CD8-positive, alpha-beta memory T cell (primary cell): Measurements from ENCODE around the gene PRPF6. TPM values are rescaled to one million over a fixed set of nuclear protein-coding genes. Genes with fewer than 3 reads are reported as not detected.

Experiments used
- CTCF ChIA-PET: fragments of 350-600 bp; sonication (Branson Sonifier 250); formaldehyde crosslinking; loops from one replicate; lab custom pipeline; 2021; ENCODE audit warnings: antibody characterized with exemption; lab: Charles Lee
- POLR2A ChIA-PET: fragments of 350-600 bp; sonication (Branson Sonifier 250); formaldehyde crosslinking; loops from one replicate; lab custom pipeline; 2021; ENCODE audit warnings: antibody characterized with exemption; lab: Charles Lee
- DNase-seq, 5 donors: peaks; one replicate each; pipeline versions ENCODE4 v3.0.0 to v3.0.0-alpha.2; 2020 to 2022; ENCODE audit warnings: mixed read lengths in 1 of 5
- H3K27ac ChIP-seq: one replicate; pipeline ENCODE4 v1.7.0; 2013; ENCODE audit warnings: low read depth, mild to moderate bottlenecking, low read length, moderate library complexity
- H3K27me3 ChIP-seq: 2 replicates; pipeline ENCODE4 v1.7.0; 2013; ENCODE audit warnings: low read length, mild to moderate bottlenecking; ENCODE audit not compliant: insufficient read depth, poor library complexity, severe bottlenecking
- H3K36me3 ChIP-seq: 2 replicates; pipeline ENCODE4 v1.7.0; 2013; ENCODE audit warnings: mild to moderate bottlenecking, low read length, moderate library complexity; ENCODE audit not compliant: insufficient read depth
- H3K4me1 ChIP-seq: 2 replicates; pipeline ENCODE4 v1.7.0; 2013; ENCODE audit warnings: mild to moderate bottlenecking, low read length, moderate library complexity; ENCODE audit not compliant: insufficient read depth
- H3K4me3 ChIP-seq: 2 replicates; pipeline ENCODE4 v1.7.0; 2013; ENCODE audit warnings: mild to moderate bottlenecking, low read length
- H3K9me3 ChIP-seq: 2 replicates; pipeline ENCODE4 v1.7.0; 2013; ENCODE audit warnings: mild to moderate bottlenecking, low read length
- H3K27ac Mint-ChIP-seq, 8 donors: one replicate each; pipeline ENCODE4 v1.8.0; 2020 to 2021; ENCODE audit warnings: mixed read lengths in 8 of 8, mild to moderate bottlenecking in 6 of 8, inconsistent platforms in 3 of 8, moderate library complexity in 3 of 8
- H3K27me3 Mint-ChIP-seq, 2 donors: one replicate each; pipeline ENCODE4 v1.8.0; 2020 to 2021; ENCODE audit warnings: mixed read lengths in 2 of 2, mild to moderate bottlenecking in 1 of 2, moderate library complexity in 1 of 2
- H3K36me3 Mint-ChIP-seq, 3 donors: one replicate each; pipeline ENCODE4 v1.8.0; 2020 to 2021; ENCODE audit warnings: mixed read lengths in 3 of 3, inconsistent platforms in 1 of 3, mild to moderate bottlenecking in 1 of 3
- H3K4me1 Mint-ChIP-seq, 3 donors: one replicate each; pipeline ENCODE4 v1.8.0; 2020 to 2021; ENCODE audit warnings: mixed read lengths in 3 of 3, inconsistent platforms in 1 of 3, mild to moderate bottlenecking in 1 of 3
- H3K4me3 Mint-ChIP-seq, 7 donors: one replicate each; pipeline ENCODE4 v1.8.0; 2020 to 2021; ENCODE audit warnings: mixed read lengths in 7 of 7, mild to moderate bottlenecking in 6 of 7, moderate library complexity in 4 of 7, inconsistent platforms in 2 of 7
- H3K9me3 Mint-ChIP-seq, 5 donors: one replicate each; pipeline ENCODE4 v1.8.0; 2020 to 2022; ENCODE audit warnings: mixed read lengths in 5 of 5, mild to moderate bottlenecking in 3 of 5, moderate library complexity in 2 of 5, inconsistent platforms in 1 of 5
- polyA plus RNA-seq: library from polyadenylated mRNA; unstranded; fragments of 300-500 nt; fragmentation: Illumina TruSeq; gene quantifications from one replicate; pipeline ENCODE4 v1.2.3, GENCODE V29; 2021
- total RNA-seq, 2 experiments: library from RNA; stranded (reverse); gene quantifications; one replicate each; pipeline ENCODE4 v1.2.3, GENCODE V29; 2021

PRPF6 gene
- total and polyA plus RNA-seq, 3 experiments from 2014 or later, result 76.2 to 97.1 (median 78.3) TPM

- Histone ChIP-seq H3K27ac (no peak overlapping the region), H3K4me3 (no peak overlapping the region), H3K9me3 (no peaks in the 10 kb centered on the region), H3K27me3 (no peaks in the 10 kb centered on the region), H3K36me3 (peaks cover 4% of the 10 kb centered on the region), H3K4me1 (peaks cover 11% of the 10 kb centered on the region)
- H3K4me1 Mint-ChIP-seq, result peaks cover 7 to 12% (median 9%) of the 10 kb centered on the region in 3 donors
- CTCF ChIA-PET, result interaction anchor here (1.1 kb wide), 1 partner anchor 9 kb away, joined by 3 read pairs; no protein-coding TSS in a partner anchor
- POLR2A ChIA-PET, result no interaction called here
- H3K27me3 Mint-ChIP-seq, result peaks cover 0 to 2% of the 10 kb centered on the region in 2 donors
- H3K4me3 Mint-ChIP-seq, result no peak overlapping the region
- DNase-seq, result peak in 1 of 5 donors; percentile 38
- H3K36me3 Mint-ChIP-seq, result peaks cover 0 to 39% (median 0%) of the 10 kb centered on the region in 3 donors
- peaks cover 0 to 3% (median 0%) of the 10 kb centered on the region in 5 donors for H3K9me3 Mint-ChIP-seq
- H3K27ac Mint-ChIP-seq, result no peak overlapping the region
Observed at GRCh38 chr20:63964412-63964811, 16.5 kb upstream of the PRPF6 start.

DNA sequence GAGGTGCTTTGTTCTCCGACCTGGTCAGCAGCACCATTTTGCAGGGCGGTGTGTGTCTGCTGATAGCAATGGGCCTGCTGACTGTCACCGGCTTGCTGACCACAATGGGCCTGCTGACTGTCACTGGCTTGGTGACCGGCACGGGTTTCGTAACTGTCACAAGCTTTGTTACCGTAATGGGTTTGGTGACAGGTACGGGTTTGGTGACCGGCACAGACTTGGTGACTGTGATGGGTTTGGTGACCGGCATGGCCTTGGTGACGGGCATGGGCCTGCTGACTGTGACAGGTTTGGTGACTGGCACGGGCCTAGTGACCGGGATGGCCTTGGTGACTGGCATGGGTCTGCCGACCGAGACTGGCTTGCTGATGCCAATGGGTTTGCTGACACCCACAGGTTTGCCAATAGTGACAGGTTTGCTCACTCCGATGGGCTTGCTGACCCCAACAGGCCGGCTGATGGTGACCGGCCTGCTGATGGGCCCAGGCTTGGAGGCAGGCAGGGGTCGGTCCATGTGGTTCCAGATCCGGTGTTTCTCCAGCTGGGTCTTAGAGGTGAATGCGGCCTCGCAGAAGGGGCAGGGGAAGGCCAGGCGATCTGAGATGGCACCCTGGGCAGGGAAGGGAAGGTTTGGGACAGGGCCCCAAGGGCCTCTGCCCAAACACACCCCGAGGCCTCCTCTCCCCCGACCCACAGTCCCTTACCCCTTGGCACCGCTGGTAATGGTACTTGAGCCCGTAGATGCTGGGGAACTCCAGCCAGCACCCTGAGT lies 14.6 kb upstream of the PRPF6 start:
- Histone ChIP-seq H3K36me3 (peaks cover 4% of the 10 kb centered on the region), H3K27me3 (no peaks in the 10 kb centered on the region), H3K4me3 (no peak overlapping the region), H3K27ac (no peak overlapping the region), H3K4me1 (peaks cover 17% of the 10 kb centered on the region), H3K9me3 (no peaks in the 10 kb centered on the region)
- Mint-ChIP-seq H3K4me1 (peaks cover 7 to 21% (median 11%) of the 10 kb centered on the region in 3 donors), H3K4me3 (peak overlapping the region in 1 of 7 donors; percentile 70), H3K27ac (peak overlapping the region in 1 of 8 donors; percentile 73), H3K9me3 (peaks cover 0 to 3% (median 0%) of the 10 kb centered on the region in 5 donors), H3K27me3 (peaks cover 0 to 2% of the 10 kb centered on the region in 2 donors), H3K36me3 (peaks cover 0 to 31% (median 0%) of the 10 kb centered on the region in 3 donors)
- DNase-seq, result peak in 1 of 5 donors; percentile 39
- ChIA-PET POLR2A (no interaction called here), CTCF (no interaction called here)

DNA sequence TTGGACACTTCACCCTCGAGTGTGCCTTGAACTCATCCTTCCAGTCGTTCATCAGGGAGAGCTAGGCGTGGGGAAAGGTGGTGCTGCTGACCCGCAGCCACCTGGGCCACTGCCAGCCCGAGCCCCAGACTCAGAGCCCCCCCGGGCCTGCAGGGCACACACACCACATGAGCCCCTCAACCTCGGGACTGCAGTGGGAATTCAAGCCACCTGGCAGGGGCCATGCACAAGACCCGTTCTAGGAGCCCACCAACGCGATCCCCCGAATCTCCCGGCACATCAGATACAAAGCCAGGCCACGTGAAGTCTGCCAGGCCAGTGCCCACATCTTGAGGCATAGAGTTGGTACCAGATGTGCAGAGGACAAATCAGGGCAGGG lies 14.0 kb upstream of the PRPF6 start:
- H3K27me3 ChIP-seq, result no peaks in the 10 kb centered on the region
- ChIA-PET POLR2A (no interaction called here), CTCF (no interaction called here)
- H3K4me3 ChIP-seq, result no peak overlapping the region
- peaks cover 17% of the 10 kb centered on the region for H3K4me1 ChIP-seq
- no peak overlapping the region for H3K27ac Mint-ChIP-seq
- H3K36me3 ChIP-seq, result peaks cover 4% of the 10 kb centered on the region
- no peak overlapping the region for H3K27ac ChIP-seq
- peaks cover 0 to 26% (median 0%) of the 10 kb centered on the region in 3 donors for H3K36me3 Mint-ChIP-seq
- no peaks in the 10 kb centered on the region for H3K9me3 ChIP-seq
- H3K9me3 Mint-ChIP-seq, result peaks cover 0 to 3% (median 0%) of the 10 kb centered on the region in 5 donors
- DNase-seq, result peak in 1 of 5 donors; percentile 41
- H3K4me1 Mint-ChIP-seq, result peaks cover 7 to 21% (median 11%) of the 10 kb centered on the region in 3 donors
- peak overlapping the region in 1 of 7 donors; percentile 70 for H3K4me3 Mint-ChIP-seq
- H3K27me3 Mint-ChIP-seq, result peaks cover 0 to 2% of the 10 kb centered on the region in 2 donors

DNA sequence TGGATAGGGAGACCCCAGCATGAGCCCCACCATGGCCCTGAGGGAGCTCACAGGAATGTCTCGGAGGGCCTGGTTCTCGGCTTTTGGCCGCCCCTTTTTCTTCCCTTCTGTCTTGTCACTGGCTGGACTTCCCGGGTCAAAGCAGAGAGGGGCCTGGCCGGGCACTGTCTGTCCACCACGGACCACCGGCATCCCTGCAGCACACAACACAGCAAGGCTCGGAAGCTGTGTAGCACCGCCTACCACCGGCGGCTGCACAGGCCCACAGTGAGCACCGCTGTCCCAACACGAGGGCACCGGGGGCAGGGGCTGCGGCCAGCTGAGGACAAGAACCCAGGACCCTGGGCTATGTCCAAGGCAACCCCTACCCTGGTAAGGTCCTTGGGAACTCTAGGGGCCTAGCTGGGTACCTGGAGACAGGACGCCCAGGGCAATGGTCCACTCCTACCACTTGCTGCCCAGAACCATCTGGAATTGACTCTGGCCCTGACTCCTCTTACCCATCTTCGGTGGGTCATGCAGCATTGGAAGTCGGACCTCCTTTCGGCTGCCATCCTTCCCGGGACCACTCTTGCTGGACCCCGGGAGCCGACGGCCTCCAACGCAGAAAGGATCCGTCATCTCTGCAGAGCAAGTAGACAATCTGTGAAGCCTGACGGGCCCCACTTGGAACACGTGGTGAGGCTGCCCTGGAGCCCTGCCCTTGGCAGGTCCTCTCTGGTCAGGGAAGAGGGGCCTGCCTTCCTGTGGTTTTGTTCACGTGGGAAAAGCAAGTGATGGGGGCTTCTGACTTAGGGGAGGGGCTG lies 13.4 kb upstream of the PRPF6 start:
- DNase-seq, result peak in 1 of 5 donors; percentile 39
- Mint-ChIP-seq H3K27ac (peak overlapping the region in 1 of 8 donors; percentile 91), H3K4me1 (peaks cover 7 to 21% (median 11%) of the 10 kb centered on the region in 3 donors), H3K4me3 (peak overlapping the region in 3 of 7 donors; percentile 78 to 84 (median 80)), H3K9me3 (peaks cover 0 to 3% (median 0%) of the 10 kb centered on the region in 5 donors), H3K27me3 (peaks cover 0 to 2% of the 10 kb centered on the region in 2 donors), H3K36me3 (peaks cover 0 to 21% (median 0%) of the 10 kb centered on the region in 3 donors)
- no peaks in the 10 kb centered on the region for H3K27me3 ChIP-seq
- ChIA-PET CTCF (interaction anchor here (1.2 to 1.4 kb wide), 3 partner anchors 11 to 71 kb away, joined by 3 to 4 read pairs (median 4); partner anchors contain the start of gene UCKL1), POLR2A (interaction anchor here (1.4 kb wide), 1 partner anchor 13 kb away, joined by 4 read pairs; the partner anchor contains the start of genes PRPF6 and SAMD10)
- H3K4me1 ChIP-seq, result peaks cover 17% of the 10 kb centered on the region
- no peak overlapping the region for H3K27ac ChIP-seq
- H3K9me3 ChIP-seq, result no peaks in the 10 kb centered on the region
- no peak overlapping the region for H3K4me3 ChIP-seq
- H3K36me3 ChIP-seq, result peaks cover 4% of the 10 kb centered on the region

DNA sequence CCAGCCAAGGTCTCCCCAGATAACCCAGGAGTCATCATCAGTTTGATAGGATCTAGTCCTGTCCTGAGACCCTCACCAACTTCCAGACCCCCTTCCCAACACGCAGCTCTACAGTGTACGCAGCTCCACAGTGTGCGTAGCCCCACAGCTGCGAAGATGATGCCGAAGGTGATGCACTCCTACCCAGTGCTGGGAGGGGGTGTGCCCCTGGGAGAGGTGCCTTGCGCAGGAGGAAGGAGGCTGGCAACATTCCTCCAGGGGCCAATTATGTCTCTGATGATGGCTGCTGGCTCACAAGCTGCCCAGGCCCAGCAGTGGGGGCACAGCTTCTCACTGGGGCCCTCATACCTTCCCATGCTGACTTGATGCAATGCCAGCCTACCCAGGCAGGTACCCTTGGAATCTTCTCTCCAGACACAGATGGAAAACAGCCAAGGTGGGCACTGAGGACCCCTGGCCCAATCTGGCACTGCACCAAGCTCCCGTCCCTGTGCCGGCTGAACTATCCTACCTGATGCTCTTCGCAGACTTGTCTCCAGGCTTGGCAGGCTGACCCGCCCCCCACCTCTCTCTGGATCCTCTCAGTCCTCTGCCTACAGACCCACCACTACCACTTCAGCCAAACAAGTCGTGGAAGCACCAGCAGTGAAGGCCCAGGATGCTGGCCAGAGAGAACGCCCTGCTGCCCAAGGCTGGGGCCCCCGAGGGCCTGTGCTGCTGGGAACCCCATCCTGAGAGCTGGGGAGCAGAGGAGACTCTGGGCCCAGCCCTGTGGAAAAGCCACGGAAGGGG lies 12.6 kb upstream of the PRPF6 start:
- H3K9me3 Mint-ChIP-seq, result peaks cover 0 to 3% (median 0%) of the 10 kb centered on the region in 5 donors
- H3K27me3 Mint-ChIP-seq, result peaks cover 0 to 1% of the 10 kb centered on the region in 2 donors
- DNase-seq, result peak in 1 of 5 donors; percentile 19
- H3K27ac ChIP-seq, result peak overlapping the region; percentile 38
- H3K4me1 Mint-ChIP-seq, result peaks cover 11 to 25% (median 13%) of the 10 kb centered on the region in 3 donors
- peaks cover 4% of the 10 kb centered on the region for H3K36me3 ChIP-seq
- peak overlapping the region; percentile 57 to 91 (median 80) for H3K27ac Mint-ChIP-seq
- POLR2A ChIA-PET, result interaction anchor here (0.6 to 1.4 kb wide), 2 partner anchors 12 to 240 kb away, joined by 3 to 4 read pairs; partner anchors contain the start of genes PRPF6 and SAMD10
- peaks cover 17% of the 10 kb centered on the region for H3K4me1 ChIP-seq
- H3K36me3 Mint-ChIP-seq, result peaks cover 0 to 17% (median 2%) of the 10 kb centered on the region in 3 donors
- H3K4me3 Mint-ChIP-seq, result peak overlapping the region; percentile 76 to 89 (median 80)
- no peaks in the 10 kb centered on the region for H3K27me3 ChIP-seq
- H3K4me3 ChIP-seq, result peak overlapping the region; percentile 71
- H3K9me3 ChIP-seq, result no peaks in the 10 kb centered on the region
- CTCF ChIA-PET, result interaction anchor here (1.2 to 1.4 kb wide), 3 partner anchors 12 to 70 kb away, joined by 3 to 4 read pairs (median 4); partner anchors contain the start of gene UCKL1

- Histone ChIP-seq H3K4me1 (peaks cover 22% of the 10 kb centered on the region), H3K27ac (peak overlapping the region; percentile 38), H3K36me3 (peaks cover 4% of the 10 kb centered on the region), H3K9me3 (no peaks in the 10 kb centered on the region), H3K27me3 (no peaks in the 10 kb centered on the region), H3K4me3 (peak overlapping the region; percentile 71)
- Mint-ChIP-seq H3K27me3 (peaks cover 0 to 1% of the 10 kb centered on the region in 2 donors), H3K4me1 (peaks cover 15 to 33% (median 21%) of the 10 kb centered on the region in 3 donors), H3K9me3 (peaks cover 0 to 3% (median 0%) of the 10 kb centered on the region in 5 donors), H3K36me3 (peaks cover 0 to 14% (median 5%) of the 10 kb centered on the region in 3 donors), H3K4me3 (peak overlapping the region; percentile 76 to 89 (median 80)), H3K27ac (peak overlapping the region; percentile 57 to 91 (median 80))
- peak; percentile 30 to 68 (median 35) for DNase-seq
- POLR2A ChIA-PET, result interaction anchor here (0.6 to 1.4 kb wide), 2 partner anchors 11 to 241 kb away, joined by 3 to 4 read pairs; partner anchors contain the start of genes PRPF6 and SAMD10
- CTCF ChIA-PET, result interaction anchor here (1.4 kb wide), 2 partner anchors 13 to 70 kb away, joined by 4 read pairs; partner anchors contain the start of gene UCKL1
Observed at GRCh38 chr20:63968928-63969760, 11.8 kb upstream of the PRPF6 start.
